Muscle of leg (tissue), 11 donors: ENCODE results near the gene CSTPP1. TPM values are rescaled to one million over a fixed set of nuclear protein-coding genes. Genes with fewer than 3 reads are reported as not detected.
"Not testable (repeated sequence)": the region's sequence is repeated elsewhere in the genome, so short reads cannot be mapped to it uniquely, and the experiment has no call there.

ENCODE experiments used
- DNase-seq: peaks from one replicate; pipeline ENCODE4 v3.0.0; 2013
- H3K27ac ChIP-seq: one replicate; pipeline ENCODE4 v1.5.1; 2013; ENCODE audit warnings: mild to moderate bottlenecking, low read length, control low read depth
- H3K27me3 ChIP-seq: one replicate; pipeline ENCODE4 v1.6.1; 2013; ENCODE audit warnings: low read length; ENCODE audit not compliant: control insufficient read depth, insufficient read depth
- H3K36me3 ChIP-seq: one replicate; pipeline ENCODE4 v1.6.1; 2013; ENCODE audit warnings: low read length; ENCODE audit not compliant: control insufficient read depth, insufficient read depth
- H3K4me1 ChIP-seq: one replicate; pipeline ENCODE4 v1.6.1; 2013; ENCODE audit warnings: low read length; ENCODE audit not compliant: control insufficient read depth, insufficient read depth
- H3K4me3 ChIP-seq: one replicate; pipeline ENCODE4 v1.5.1; 2013; ENCODE audit warnings: low read length, control low read depth
- H3K9me3 ChIP-seq: replicated peaks from 2 replicates; pipeline ENCODE4 v1.6.1; 2013; ENCODE audit warnings: low read depth, low read length; ENCODE audit not compliant: control insufficient read depth
- WGBS: methylation state at CpG from one replicate; pipeline ENCODE4 v1.1.5; 2013; ENCODE audit warnings: missing lambda C conversion rate; ENCODE audit not compliant: insufficient coverage; 5-methylcytosine and 5-hydroxymethylcytosine counted together
- polyA plus RNA-seq, 8 donors: library from polyadenylated mRNA; unstranded; fragments of 120-200 nt; gene quantifications; one replicate each; pipeline versions ENCODE4 v1.2.1 to v1.2.3, GENCODE V29; 2013; ENCODE audit warnings: inconsistent platforms in 1 of 8, low replicate concordance in 1 of 8; ENCODE audit not compliant: insufficient read length in 8 of 8, insufficient read depth in 1 of 8
- total RNA-seq: library from RNA; stranded (reverse); fragments of 120-200 nt; gene quantifications from one replicate; pipeline ENCODE4 v1.2.4, GENCODE V29; 2013

Gene CSTPP1
- total and polyA plus RNA-seq, 9 donors = 14.1 to 23.9 (median 23.1) TPM

- Histone ChIP-seq H3K4me1 (no peaks in the 10 kb centered on the region), H3K9me3 (no peaks in the 10 kb centered on the region), H3K36me3 (peaks cover 3% of the 10 kb centered on the region), H3K4me3 (no peak overlapping the region), H3K27ac (no peak overlapping the region), H3K27me3 (no peaks in the 10 kb centered on the region)
- WGBS = 83% methylated on average over 1 of the region's 2 CpGs
- DNase-seq = no peak
Observed at GRCh38 chr11:46982797-46983452, 46.4 kb downstream of the CSTPP1 start.

GRCh38 chr11:46983598-46983997 lies 47.0 kb downstream of the CSTPP1 start:
- no peaks in the 10 kb centered on the region for H3K27me3 ChIP-seq
- H3K27ac ChIP-seq = no peak overlapping the region
- peaks cover 3% of the 10 kb centered on the region for H3K36me3 ChIP-seq
- H3K9me3 ChIP-seq = no peaks in the 10 kb centered on the region
- no CpG with 5 or more reads among the region's 6 CpGs for WGBS
- no peaks in the 10 kb centered on the region for H3K4me1 ChIP-seq
- DNase-seq = no peak
- H3K4me3 ChIP-seq = no peak overlapping the region

- H3K4me3 ChIP-seq = no peak overlapping the region
- no CpG with 5 or more reads among the region's 2 CpGs for WGBS
- no peak overlapping the region for H3K27ac ChIP-seq
- peaks cover 5% of the 10 kb centered on the region for H3K36me3 ChIP-seq
- no peak for DNase-seq
- no peaks in the 10 kb centered on the region for H3K27me3 ChIP-seq
- no peaks in the 10 kb centered on the region for H3K9me3 ChIP-seq
- H3K4me1 ChIP-seq = no peaks in the 10 kb centered on the region
Observed at GRCh38 chr11:46984548-46984947, 48.0 kb downstream of the CSTPP1 start.

- Histone ChIP-seq H3K4me1 (no peaks in the 10 kb centered on the region), H3K36me3 (peaks cover 5% of the 10 kb centered on the region), H3K27me3 (no peaks in the 10 kb centered on the region), H3K9me3 (no peaks in the 10 kb centered on the region), H3K27ac (no peak overlapping the region), H3K4me3 (no peak overlapping the region)
- no peak for DNase-seq
- WGBS = 100% methylated on average over 1 of the region's 4 CpGs
Observed at GRCh38 chr11:46984987-46985386, 48.4 kb downstream of the CSTPP1 start.

- Histone ChIP-seq H3K27ac (no peak overlapping the region), H3K4me1 (no peaks in the 10 kb centered on the region), H3K27me3 (no peaks in the 10 kb centered on the region), H3K36me3 (peaks cover 5% of the 10 kb centered on the region), H3K4me3 (no peak overlapping the region), H3K9me3 (no peaks in the 10 kb centered on the region)
- DNase-seq = no peak
- 80% methylated on average over 1 of the region's 3 CpGs for WGBS
Observed at GRCh38 chr11:46987183-46987582, 50.6 kb downstream of the CSTPP1 start.

- H3K27ac ChIP-seq, DNase-seq: not testable (repeated sequence)
- WGBS = no CpG with 5 or more reads among the region's 1 CpG
Observed at GRCh38 chr11:46989810-46990487, 53.4 kb downstream of the CSTPP1 start.

GRCh38 chr11:46991391-46991790 lies 54.8 kb downstream of the CSTPP1 start:
- H3K27me3 ChIP-seq = no peaks in the 10 kb centered on the region
- no CpG with 5 or more reads among the region's 2 CpGs for WGBS
- no peak for DNase-seq
- H3K27ac ChIP-seq = no peak overlapping the region
- H3K4me3 ChIP-seq = no peak overlapping the region
- no peaks in the 10 kb centered on the region for H3K4me1 ChIP-seq
- H3K36me3 ChIP-seq = peaks cover 5% of the 10 kb centered on the region
- H3K9me3 ChIP-seq = no peaks in the 10 kb centered on the region

More at GRCh38 chr11:46989810-46990487, 53.4 kb downstream of the CSTPP1 start:
- not testable (repeated sequence) for H3K4me3 ChIP-seq, H3K36me3 ChIP-seq, H3K27me3 ChIP-seq, H3K9me3 ChIP-seq, H3K4me1 ChIP-seq

- not testable (repeated sequence) for H3K9me3 ChIP-seq, H3K27me3 ChIP-seq, H3K27ac ChIP-seq, H3K4me3 ChIP-seq, H3K4me1 ChIP-seq, H3K36me3 ChIP-seq, DNase-seq
- no CpG with 5 or more reads among the region's 2 CpGs for WGBS
Observed at GRCh38 chr11:46992386-46992785, 55.8 kb downstream of the CSTPP1 start.

- not testable (repeated sequence) for H3K9me3 ChIP-seq, H3K4me3 ChIP-seq, H3K27ac ChIP-seq, H3K27me3 ChIP-seq, H3K4me1 ChIP-seq, DNase-seq, H3K36me3 ChIP-seq
- 94% methylated on average over 13 of the region's 14 CpGs for WGBS
Observed at GRCh38 chr11:46997796-46998195, 61.2 kb downstream of the CSTPP1 start.

- Histone ChIP-seq H3K36me3 (no peaks in the 10 kb centered on the region), H3K4me3 (no peak overlapping the region), H3K27ac (no peak overlapping the region), H3K9me3 (no peaks in the 10 kb centered on the region), H3K27me3 (no peaks in the 10 kb centered on the region), H3K4me1 (peaks cover 8% of the 10 kb centered on the region)
- no peak for DNase-seq
Observed at GRCh38 chr11:46999217-46999616, 62.7 kb downstream of the CSTPP1 start.
